Epithelial cell of esophagus (primary cell): ENCODE measurements around the gene MAL.

Source experiments
- DNase-seq: peaks from one replicate; pipeline ENCODE4 v3.0.0; 2010; ENCODE audit warnings: low read depth
- H3K4me3 ChIP-seq: 2 replicates; pipeline ENCODE4 v1.5.1; 2011; ENCODE audit warnings: mild to moderate bottlenecking, low read length, control low read depth
- TF ChIP-seq, protein P1 (sequence below): IDR thresholded peaks from 2 replicates; pipeline ENCODE4 v1.5.1; 2011; ENCODE audit warnings: low read depth, mild to moderate bottlenecking, low read length, control low read depth, inconsistent platforms; ENCODE audit not compliant: insufficient read depth; ENCODE audit errors: missing control alignments

MAL gene

DNA sequence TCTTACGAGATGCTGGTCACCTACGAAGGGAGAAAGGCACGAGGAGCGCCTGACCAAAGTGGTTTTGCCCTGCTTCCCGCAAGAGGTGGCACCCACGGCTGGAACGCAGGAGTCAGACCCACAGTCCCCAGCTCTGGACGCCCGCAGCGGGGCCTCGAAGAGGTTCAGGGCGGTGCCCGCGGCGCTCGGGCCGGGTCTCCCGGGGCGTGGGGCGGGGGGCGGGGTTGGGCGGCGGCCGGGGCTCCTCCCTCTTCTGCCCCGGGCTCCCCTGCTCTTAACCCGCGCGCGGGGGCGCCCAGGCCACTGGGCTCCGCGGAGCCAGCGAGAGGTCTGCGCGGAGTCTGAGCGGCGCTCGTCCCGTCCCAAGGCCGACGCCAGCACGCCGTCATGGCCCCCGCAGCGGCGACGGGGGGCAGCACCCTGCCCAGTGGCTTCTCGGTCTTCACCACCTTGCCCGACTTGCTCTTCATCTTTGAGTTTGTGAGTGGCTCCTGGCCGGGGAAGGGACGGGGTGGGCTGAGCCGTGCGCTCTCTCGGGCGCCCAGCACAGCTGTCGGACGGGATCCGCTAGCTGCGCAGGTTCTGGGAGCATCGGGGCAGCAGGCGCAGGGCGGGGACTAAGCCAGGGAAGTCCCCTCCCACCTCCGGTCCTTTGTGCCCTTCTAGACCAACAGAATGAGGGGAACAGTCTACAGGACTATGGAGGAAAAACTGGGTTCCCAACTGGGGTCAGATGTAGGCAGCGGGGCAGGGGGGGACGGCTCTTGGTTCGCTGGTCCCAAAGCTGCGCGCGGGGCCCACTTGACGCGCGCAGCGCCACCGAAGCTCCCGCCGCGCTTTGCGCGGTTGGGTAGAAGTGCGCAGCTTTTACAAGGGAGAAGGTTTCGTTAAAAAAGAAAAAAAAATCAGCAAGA, at the start of gene MAL:
Gene MAL, plus strand, starts transcription at position 303 of the 914 bp plus-strand sequence. Its CDS starts 85 bp downstream, at position 388.
- TF ChIP-seq, protein P1, sequence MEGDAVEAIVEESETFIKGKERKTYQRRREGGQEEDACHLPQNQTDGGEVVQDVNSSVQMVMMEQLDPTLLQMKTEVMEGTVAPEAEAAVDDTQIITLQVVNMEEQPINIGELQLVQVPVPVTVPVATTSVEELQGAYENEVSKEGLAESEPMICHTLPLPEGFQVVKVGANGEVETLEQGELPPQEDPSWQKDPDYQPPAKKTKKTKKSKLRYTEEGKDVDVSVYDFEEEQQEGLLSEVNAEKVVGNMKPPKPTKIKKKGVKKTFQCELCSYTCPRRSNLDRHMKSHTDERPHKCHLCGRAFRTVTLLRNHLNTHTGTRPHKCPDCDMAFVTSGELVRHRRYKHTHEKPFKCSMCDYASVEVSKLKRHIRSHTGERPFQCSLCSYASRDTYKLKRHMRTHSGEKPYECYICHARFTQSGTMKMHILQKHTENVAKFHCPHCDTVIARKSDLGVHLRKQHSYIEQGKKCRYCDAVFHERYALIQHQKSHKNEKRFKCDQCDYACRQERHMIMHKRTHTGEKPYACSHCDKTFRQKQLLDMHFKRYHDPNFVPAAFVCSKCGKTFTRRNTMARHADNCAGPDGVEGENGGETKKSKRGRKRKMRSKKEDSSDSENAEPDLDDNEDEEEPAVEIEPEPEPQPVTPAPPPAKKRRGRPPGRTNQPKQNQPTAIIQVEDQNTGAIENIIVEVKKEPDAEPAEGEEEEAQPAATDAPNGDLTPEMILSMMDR, result no peak
- no peak for DNase-seq
- H3K4me3 ChIP-seq, result no peak within 1 kb of the TSS

DNA sequence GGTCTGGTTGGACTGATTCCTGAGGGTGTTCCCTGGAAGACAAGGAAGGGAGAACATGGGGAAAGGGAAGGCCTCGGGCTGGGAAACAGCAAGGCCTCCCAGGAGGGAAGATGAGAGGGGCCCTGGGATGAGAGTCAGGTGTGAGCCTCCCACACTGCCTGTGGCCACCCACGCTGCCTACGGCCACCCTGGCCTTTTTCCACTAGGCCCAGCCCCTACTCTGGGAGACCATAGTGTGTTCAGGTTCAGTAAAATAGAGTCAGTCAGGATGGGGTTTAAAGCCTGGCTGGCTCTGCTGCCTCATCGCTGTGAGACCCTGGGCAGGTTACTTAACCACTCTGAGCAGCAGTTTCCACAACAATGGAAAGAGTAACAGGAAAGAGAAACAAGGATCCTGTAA, 47.7 kb upstream of the MAL start:
- H3K4me3 ChIP-seq, result no peak overlapping the region
- TF ChIP-seq, protein P1, result no peak
- no peak for DNase-seq

GRCh38 chr2:94978917-94979316, 46.6 kb upstream of the MAL start:
- no peak overlapping the region for H3K4me3 ChIP-seq
- DNase-seq, result no peak
- TF ChIP-seq, protein P1, result no peak

GRCh38 chr2:94979406-94980375, 45.8 kb upstream of the MAL start:
- TF ChIP-seq, protein P1, result no peak
- no peak overlapping the region for H3K4me3 ChIP-seq
- DNase-seq, result no peak

DNA sequence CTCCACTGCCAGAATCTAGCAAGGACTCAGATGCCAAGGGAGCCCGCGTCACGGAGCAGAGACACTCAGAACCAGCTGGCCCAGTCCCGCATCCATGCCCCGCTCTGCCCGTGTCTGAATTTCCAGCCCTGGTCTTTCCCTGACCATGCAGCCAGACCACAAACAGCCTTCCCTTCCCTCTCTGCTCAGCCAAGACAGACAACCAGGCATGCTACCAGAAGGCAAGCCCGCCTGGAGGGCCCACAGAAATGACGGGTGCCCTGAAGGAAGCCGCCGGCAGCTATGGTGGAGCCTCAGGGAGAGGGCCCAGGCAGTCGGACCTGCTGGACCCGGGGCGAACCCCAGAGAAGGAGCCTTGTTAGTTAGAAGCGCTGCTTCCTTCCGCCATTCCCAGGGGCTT, 45.1 kb upstream of the MAL start:
- TF ChIP-seq, protein P1, result no peak
- H3K4me3 ChIP-seq, result no peak overlapping the region
- DNase-seq, result no peak

DNA sequence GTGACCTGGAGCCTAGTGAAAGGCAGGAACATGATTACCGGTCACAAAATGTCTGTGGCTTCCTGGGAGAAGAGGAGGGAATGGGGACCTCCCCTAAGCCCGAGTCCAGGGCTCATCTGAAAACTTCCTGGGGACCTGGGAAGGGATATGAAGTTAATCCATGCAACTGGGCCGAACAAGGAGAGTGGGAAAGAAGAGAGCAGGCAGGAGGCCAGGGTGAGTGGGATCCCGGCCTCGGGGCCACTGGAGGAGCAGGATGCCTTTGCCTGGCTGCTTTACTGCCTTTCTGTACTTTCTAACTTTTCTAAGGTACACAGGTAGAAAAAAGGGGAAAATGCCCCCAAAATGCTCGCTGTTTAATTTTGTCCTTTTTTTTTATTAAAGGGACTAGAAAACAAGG, 43.4 kb upstream of the MAL start:
- TF ChIP-seq, protein P1, result no peak
- no peak for DNase-seq

More for the DNA sequence above, 43.4 kb upstream of the MAL start:
- H3K4me3 ChIP-seq, result no peak overlapping the region
